ENCODE measurements around the gene CNGB1.
"Not testable (repeated sequence)": the region's sequence is repeated elsewhere in the genome, so short reads cannot be mapped to it uniquely, and the experiment has no call there.

Gene CNGB1

GRCh38 chr16:57883480-57883879, 87.4 kb downstream of the CNGB1 start:
- DNase-seq, result no peak

GRCh38 chr16:57882792-57883191, 88.1 kb downstream of the CNGB1 start:
- no peak for DNase-seq

GRCh38 chr16:57882206-57882605, 88.7 kb downstream of the CNGB1 start:
- DNase-seq, result no peak

GRCh38 chr16:57878586-57878985, 92.3 kb downstream of the CNGB1 start:
- DNase-seq, result no peak

- no peak for DNase-seq
Observed at GRCh38 chr16:57876210-57876609, 94.7 kb downstream of the CNGB1 start.

- DNase-seq, result no peak
Observed at GRCh38 chr16:57875347-57875746, 95.6 kb downstream of the CNGB1 start.

- DNase-seq, result no peak
Observed at GRCh38 chr16:57873218-57873617, 97.7 kb downstream of the CNGB1 start.

- not testable (repeated sequence) for DNase-seq
Observed at GRCh38 chr16:57872764-57873163, 98.2 kb downstream of the CNGB1 start.

GRCh38 chr16:57871456-57871855, 99.5 kb downstream of the CNGB1 start:
- DNase-seq, result no peak

GRCh38 chr16:57870753-57871454, 100.0 kb downstream of the CNGB1 start:
- no peak for DNase-seq

- DNase-seq, result no peak
Observed at GRCh38 chr16:57868913-57869520, 101.9 kb downstream of the CNGB1 start.

- no peak for DNase-seq
Observed at GRCh38 chr16:57867000-57867561, 103.8 kb downstream of the CNGB1 start.

- DNase-seq, result no peak
Observed at GRCh38 chr16:57866529-57866918, 104.4 kb downstream of the CNGB1 start.

- no peak for DNase-seq
Observed at GRCh38 chr16:57865746-57866528, 105.0 kb downstream of the CNGB1 start.

GRCh38 chr16:57863434-57864160, 107.3 kb downstream of the CNGB1 start:
- DNase-seq, result no peak

GRCh38 chr16:57862698-57863433, 108.1 kb downstream of the CNGB1 start:
- no peak for DNase-seq

- DNase-seq, result no peak
Observed at GRCh38 chr16:57859331-57859730, 111.6 kb downstream of the CNGB1 start.

- no peak for DNase-seq
Observed at GRCh38 chr16:57858635-57859034, 112.3 kb downstream of the CNGB1 start.

- not testable (repeated sequence) for DNase-seq
Observed at GRCh38 chr16:57857991-57858390, 112.9 kb downstream of the CNGB1 start.

- DNase-seq, result no peak
Observed at GRCh38 chr16:57855188-57855587, 115.7 kb downstream of the CNGB1 start.

GRCh38 chr16:57852189-57852588, 118.7 kb downstream of the CNGB1 start:
- DNase-seq, result no peak

GRCh38 chr16:57848181-57848580, 122.7 kb downstream of the CNGB1 start:
- DNase-seq, result no peak
